T-helper 2 cell treated with Interferon-gamma antibody and Interleukin-4, amounts not matched to agents 5 μg/mL and 100 μg/mL, for 36 hours (primary cell): Measurements from ENCODE around the gene BHLHE41.

Experiments
- DNase-seq: peaks from one replicate; pipeline ENCODE4 v3.0.0; 2021; ENCODE audit warnings: low spot score
- H3K27ac Mint-ChIP-seq: one replicate; pipeline ENCODE4 v1.8.0; 2021; ENCODE audit warnings: mild to moderate bottlenecking, mixed read lengths
- H3K27me3 Mint-ChIP-seq: one replicate; pipeline ENCODE4 v1.8.0; 2021; ENCODE audit warnings: low read depth, mixed read lengths
- H3K36me3 Mint-ChIP-seq: one replicate; pipeline ENCODE4 v1.8.0; 2021; ENCODE audit warnings: low read depth, mixed read lengths
- H3K4me1 Mint-ChIP-seq: one replicate; pipeline ENCODE4 v1.8.0; 2021; ENCODE audit warnings: low read depth, mixed read lengths
- H3K4me3 Mint-ChIP-seq: one replicate; pipeline ENCODE4 v1.8.0; 2022; ENCODE audit warnings: mild to moderate bottlenecking, moderate library complexity, mixed read lengths
- H3K9me3 Mint-ChIP-seq: one replicate; pipeline ENCODE4 v1.8.0; 2021; ENCODE audit warnings: mixed read lengths

BHLHE41 gene

DNA sequence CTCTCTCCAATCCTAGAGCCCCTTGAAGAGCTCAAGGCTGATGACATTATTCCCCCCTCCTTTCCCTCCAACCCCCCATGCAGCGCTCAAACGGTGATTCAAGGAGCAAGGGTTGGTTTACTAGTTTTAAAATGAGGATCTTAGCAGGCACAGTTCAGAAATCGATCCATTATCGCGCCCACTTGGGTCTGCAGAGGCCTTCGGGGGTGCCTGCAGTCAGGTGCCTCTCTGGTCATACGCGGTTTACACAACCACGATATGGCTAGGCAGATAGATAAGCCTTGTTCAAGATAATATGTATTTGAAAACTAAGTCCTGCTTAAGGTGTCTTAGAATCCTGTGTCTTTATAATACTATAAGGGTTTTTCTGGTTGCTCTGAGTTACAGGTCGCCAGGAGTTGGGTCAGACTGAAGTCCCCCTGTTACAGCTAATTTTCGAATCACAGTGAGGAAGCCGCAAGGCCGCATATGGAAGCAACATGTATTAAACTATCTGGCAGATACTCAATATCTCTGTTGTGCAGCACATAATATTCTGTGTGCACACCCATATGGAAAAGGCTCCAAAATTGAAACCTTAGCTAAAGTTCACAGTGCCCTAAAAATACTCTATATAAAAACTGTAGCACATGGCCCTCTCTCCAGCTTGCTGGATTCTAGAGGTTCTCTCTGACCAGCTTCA lies 10.0 kb downstream of the BHLHE41 start:
- no peak for DNase-seq
- Mint-ChIP-seq H3K27me3 (peaks cover 78% of the 10 kb centered on the region), H3K27ac (no peak overlapping the region), H3K4me1 (peaks cover 5% of the 10 kb centered on the region), H3K36me3 (no peaks in the 10 kb centered on the region), H3K9me3 (no peaks in the 10 kb centered on the region), H3K4me3 (peak overlapping the region; percentile 64)

- Mint-ChIP-seq H3K36me3 (no peaks in the 10 kb centered on the region), H3K4me1 (peaks cover 5% of the 10 kb centered on the region), H3K27me3 (peaks cover 78% of the 10 kb centered on the region), H3K27ac (no peak overlapping the region), H3K9me3 (no peaks in the 10 kb centered on the region), H3K4me3 (peak overlapping the region; percentile 64)
- peak; percentile 52 for DNase-seq
These were observed 10.8 kb downstream of the BHLHE41 start for GRCh38 chr12:26113853-26114719.

DNA sequence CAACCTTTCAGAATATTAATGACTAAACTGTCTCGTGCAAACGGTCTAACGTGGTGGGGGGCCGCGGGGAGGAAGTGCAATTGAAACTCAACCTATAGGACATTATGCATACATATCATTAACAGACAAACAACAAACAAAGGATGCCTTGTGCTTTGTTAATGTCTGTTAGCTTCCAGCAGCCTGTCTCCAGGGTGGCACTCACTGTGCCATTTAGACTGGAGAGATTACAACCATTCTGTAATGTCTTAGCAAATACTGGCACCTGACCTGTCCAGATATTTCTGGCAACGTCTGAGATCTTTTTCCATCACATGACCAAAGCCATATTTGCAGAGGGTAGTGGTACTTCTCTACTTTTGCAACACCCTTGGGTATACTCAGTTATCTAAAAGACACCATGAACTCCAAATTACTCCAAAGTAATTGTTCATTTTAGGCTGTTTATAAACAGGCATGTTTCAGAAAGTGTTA lies 11.6 kb downstream of the BHLHE41 start:
- Mint-ChIP-seq H3K27me3 (peaks cover 73% of the 10 kb centered on the region), H3K4me1 (peaks cover 5% of the 10 kb centered on the region), H3K27ac (no peak overlapping the region), H3K36me3 (no peaks in the 10 kb centered on the region), H3K4me3 (peak overlapping the region; percentile 57), H3K9me3 (no peaks in the 10 kb centered on the region)
- DNase-seq: no peak

DNA sequence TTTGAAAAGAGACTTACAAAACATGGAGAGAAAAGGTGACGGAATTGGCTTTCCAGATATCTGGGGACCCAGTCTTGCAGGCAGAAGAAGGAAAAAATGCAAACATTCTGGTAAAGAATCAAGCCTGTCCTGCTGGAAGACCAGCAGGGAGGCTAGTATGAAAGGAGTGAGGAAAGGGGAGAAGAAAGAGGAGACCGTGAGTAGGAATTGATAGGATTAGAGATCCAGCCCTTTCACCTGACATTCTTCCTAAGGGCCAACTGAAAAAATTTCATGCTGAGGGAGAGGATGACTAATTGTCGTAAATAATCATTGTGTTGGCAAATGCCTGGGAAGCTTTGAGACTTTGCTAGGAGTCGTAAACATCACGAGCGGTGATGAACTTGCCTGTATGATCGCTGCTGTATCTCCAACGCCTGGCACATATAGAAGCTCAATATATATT lies 12.1 kb downstream of the BHLHE41 start:
- Mint-ChIP-seq H3K4me3 (peak overlapping the region; percentile 29), H3K27ac (no peak overlapping the region)

DNA sequence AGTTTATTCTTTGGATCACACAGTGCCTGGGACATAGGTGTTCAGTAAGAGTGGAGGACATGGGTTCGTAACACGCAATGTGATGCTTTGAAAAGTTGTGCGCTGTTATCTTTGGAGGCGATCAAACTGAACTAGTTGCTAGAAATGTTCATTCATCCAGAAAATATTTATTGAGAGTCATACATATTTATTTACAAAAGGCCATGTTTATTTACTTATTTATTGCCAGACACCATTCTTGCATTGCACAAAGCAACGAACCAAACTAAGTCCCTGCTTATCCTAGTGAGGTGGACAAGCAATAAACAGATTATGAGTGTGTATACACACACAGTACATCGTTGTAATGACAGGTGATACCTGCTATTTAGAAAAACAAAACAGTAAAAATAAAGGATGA lies 12.6 kb downstream of the BHLHE41 start:
- H3K4me3 Mint-ChIP-seq: peak overlapping the region; percentile 29
- peaks cover 72% of the 10 kb centered on the region for H3K27me3 Mint-ChIP-seq
- H3K36me3 Mint-ChIP-seq: no peaks in the 10 kb centered on the region
- H3K27ac Mint-ChIP-seq: no peak overlapping the region
- H3K9me3 Mint-ChIP-seq: no peaks in the 10 kb centered on the region
- no peak for DNase-seq
- peaks cover 5% of the 10 kb centered on the region for H3K4me1 Mint-ChIP-seq

More for the DNA sequence above, 12.1 kb downstream of the BHLHE41 start:
- Mint-ChIP-seq H3K36me3 (no peaks in the 10 kb centered on the region), H3K9me3 (no peaks in the 10 kb centered on the region), H3K27me3 (peaks cover 73% of the 10 kb centered on the region), H3K4me1 (peaks cover 5% of the 10 kb centered on the region)
- DNase-seq: no peak

DNA sequence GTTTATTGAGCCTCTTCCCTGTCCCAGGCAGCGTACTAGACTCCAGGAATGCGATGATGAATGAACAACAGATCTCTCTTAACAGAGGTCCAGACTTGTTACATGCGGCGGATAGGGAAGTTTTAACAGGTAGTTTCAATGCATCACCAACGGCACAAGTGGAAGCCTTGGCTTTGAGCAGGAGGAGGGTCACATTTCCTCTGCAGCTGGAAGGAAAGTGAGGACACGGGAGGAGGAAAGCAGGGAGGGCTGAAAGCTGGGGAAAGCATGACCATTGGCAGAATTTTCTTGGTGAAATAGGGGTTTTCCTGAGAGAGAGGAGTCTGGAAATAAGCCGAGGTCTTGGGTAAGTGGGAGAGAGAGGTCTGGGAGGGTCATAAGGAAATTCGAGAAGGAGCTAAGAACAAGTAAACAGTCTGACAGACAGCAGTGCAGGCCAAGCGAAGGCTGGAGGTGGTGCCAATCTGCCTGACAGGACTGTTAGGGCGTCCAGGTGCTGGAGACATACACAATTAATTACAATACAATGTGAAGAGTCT lies 15.4 kb downstream of the BHLHE41 start:
- DNase-seq: no peak
- no peak overlapping the region for H3K4me3 Mint-ChIP-seq
- H3K27me3 Mint-ChIP-seq: peaks cover 60% of the 10 kb centered on the region
- no peaks in the 10 kb centered on the region for H3K36me3 Mint-ChIP-seq
- peaks cover 2% of the 10 kb centered on the region for H3K4me1 Mint-ChIP-seq
- no peaks in the 10 kb centered on the region for H3K9me3 Mint-ChIP-seq
- no peak overlapping the region for H3K27ac Mint-ChIP-seq

DNA sequence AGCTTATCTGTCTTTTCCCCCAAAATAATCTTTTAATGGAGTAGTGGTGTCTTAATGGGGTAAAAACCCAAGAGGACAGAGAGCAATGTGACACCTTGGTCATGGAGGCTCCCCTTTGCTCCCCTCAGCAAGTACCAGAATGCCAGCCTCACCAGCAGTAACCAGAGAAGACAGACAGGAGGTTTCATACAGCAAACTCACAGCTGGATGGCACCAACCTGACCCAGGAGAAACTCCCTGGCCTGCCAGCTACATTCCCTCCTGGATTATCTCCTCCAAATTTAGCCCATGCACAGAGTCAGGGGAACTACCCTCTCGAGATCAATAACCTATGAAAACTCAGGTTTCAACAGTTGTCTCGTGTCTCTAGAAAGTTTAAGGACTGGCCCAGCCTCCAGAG lies 15.9 kb downstream of the BHLHE41 start:
- no peak for DNase-seq
- Mint-ChIP-seq H3K4me1 (peaks cover 2% of the 10 kb centered on the region), H3K9me3 (no peaks in the 10 kb centered on the region), H3K36me3 (no peaks in the 10 kb centered on the region), H3K27me3 (peaks cover 59% of the 10 kb centered on the region), H3K4me3 (no peak overlapping the region), H3K27ac (no peak overlapping the region)

DNA sequence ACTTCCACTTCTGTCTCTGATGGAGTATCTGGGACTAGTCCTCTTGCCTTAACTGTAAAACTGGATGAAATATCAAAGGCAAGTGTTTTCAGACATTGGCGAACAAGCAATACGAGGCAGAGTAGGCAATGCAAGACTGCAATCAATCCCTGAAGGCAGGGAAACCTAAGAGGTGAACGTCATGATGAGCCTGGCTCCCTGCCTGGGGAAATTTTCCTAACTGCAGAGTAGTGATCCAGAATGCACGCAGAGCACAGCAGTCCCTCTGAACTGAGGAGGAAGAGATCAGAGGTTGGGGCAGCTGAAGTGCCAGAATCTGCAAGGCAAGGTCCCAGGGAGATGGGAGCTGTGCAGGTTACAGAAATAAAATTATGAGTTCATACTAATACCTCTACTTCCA lies 18.5 kb downstream of the BHLHE41 start:
- H3K9me3 Mint-ChIP-seq: no peaks in the 10 kb centered on the region
- no peaks in the 10 kb centered on the region for H3K4me1 Mint-ChIP-seq
- no peak overlapping the region for H3K4me3 Mint-ChIP-seq
- peaks cover 50% of the 10 kb centered on the region for H3K27me3 Mint-ChIP-seq
- DNase-seq: no peak
- H3K27ac Mint-ChIP-seq: no peak overlapping the region
- H3K36me3 Mint-ChIP-seq: no peaks in the 10 kb centered on the region

DNA sequence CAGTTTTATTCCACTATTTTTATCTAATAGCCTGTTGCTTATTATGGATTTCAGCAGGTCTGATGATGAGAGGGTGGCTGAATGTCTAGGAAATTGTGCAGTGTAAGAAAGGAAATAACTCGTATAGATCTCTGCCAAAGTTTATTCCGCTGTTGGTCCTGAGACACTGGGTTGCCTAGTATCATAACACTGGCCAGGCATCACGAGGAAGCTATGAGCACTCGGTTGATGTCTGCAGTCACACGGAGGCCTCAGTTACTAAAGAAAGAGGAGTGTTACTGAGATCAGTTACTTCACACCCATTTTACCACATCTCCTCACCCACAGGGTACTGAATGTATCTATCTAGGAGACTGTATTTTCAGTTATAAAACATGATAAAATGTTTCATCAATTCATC lies 21.9 kb downstream of the BHLHE41 start:
- H3K4me3 Mint-ChIP-seq: no peak overlapping the region
- peaks cover 50% of the 10 kb centered on the region for H3K27me3 Mint-ChIP-seq

DNA sequence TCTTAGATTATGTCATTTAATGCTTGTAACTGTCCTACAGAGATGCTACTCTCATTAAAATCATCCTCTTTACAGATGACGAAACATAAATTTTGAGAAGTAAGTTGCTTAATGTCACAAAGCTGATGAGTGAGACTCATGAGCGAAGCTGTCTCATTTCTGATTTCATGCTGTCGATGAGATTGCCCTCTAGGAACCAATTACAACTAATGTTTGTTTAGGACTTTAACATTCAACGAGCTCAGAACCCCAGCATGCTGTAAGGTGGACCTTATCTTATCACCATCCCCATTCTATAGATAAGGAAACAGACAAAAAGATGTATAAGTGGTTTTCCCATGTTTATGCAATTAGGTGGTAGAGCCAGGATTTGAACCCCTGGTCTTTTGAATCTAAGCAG lies 23.1 kb downstream of the BHLHE41 start:
- Mint-ChIP-seq H3K27ac (no peak overlapping the region), H3K9me3 (no peaks in the 10 kb centered on the region), H3K36me3 (no peaks in the 10 kb centered on the region), H3K4me1 (no peaks in the 10 kb centered on the region), H3K4me3 (no peak overlapping the region), H3K27me3 (peaks cover 43% of the 10 kb centered on the region)
- DNase-seq: no peak

More for the DNA sequence above, 21.9 kb downstream of the BHLHE41 start:
- Mint-ChIP-seq H3K36me3 (no peaks in the 10 kb centered on the region), H3K9me3 (no peaks in the 10 kb centered on the region), H3K27ac (no peak overlapping the region), H3K4me1 (no peaks in the 10 kb centered on the region)
- no peak for DNase-seq

DNA sequence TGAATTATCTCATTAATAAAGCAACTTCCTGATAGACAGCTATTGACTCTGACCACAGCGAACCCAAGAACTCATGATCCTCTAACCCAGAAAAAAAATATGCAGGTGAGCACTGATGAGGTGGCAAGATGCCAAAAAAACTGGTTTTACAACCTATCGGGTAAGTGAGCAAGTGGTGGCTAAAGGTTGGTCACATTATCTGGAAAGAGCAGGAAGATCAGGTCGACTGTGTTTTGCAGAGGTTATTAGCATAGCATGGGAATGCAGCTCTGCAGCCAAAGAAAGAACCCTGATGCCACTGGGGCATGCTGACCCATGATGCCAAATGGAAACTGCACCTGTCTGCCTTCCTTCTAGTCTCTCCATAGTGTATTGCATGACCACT lies 23.5 kb downstream of the BHLHE41 start:
- Mint-ChIP-seq H3K36me3 (no peaks in the 10 kb centered on the region), H3K27ac (no peak overlapping the region), H3K4me1 (no peaks in the 10 kb centered on the region), H3K27me3 (peaks cover 42% of the 10 kb centered on the region), H3K9me3 (no peaks in the 10 kb centered on the region), H3K4me3 (no peak overlapping the region)
- DNase-seq: no peak

DNA sequence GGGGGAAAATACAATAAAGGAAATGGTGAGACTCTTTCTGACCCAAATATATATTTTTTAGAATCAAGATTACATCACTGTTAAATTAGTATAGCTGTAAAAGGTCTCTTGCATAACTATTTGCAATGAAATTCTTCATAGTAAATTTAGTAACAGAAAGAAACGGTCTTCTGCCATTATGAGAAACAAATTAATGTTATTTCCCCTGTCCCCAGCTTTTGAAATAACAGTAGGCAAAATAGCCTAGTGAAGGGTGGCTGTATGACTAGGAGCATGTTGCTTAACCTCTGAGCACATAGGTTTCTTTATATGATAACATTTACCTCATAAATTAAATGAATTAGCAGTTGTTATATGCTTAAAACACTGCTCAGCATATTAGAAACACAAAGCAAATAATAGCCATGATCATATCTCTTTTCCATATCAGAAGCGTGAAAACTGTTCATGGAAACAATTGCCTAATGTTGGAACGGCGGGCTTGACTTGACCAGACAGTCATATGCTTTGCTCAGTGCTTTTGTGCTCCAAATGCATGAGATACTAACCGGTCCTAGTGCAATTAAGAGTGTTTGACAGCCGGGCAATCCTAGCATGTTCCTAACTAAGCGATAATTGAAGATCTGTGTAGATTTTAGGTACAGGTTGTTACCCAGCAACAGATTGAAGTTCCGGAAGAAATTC lies 24.0 kb downstream of the BHLHE41 start:
- Mint-ChIP-seq H3K9me3 (no peaks in the 10 kb centered on the region), H3K27me3 (peaks cover 40% of the 10 kb centered on the region), H3K4me3 (no peak overlapping the region), H3K27ac (no peak overlapping the region), H3K4me1 (no peaks in the 10 kb centered on the region), H3K36me3 (no peaks in the 10 kb centered on the region)
- no peak for DNase-seq

GRCh38 chr12:26097046-26097878 lies 27.6 kb downstream of the BHLHE41 start:
- no peaks in the 10 kb centered on the region for H3K9me3 Mint-ChIP-seq
- H3K4me1 Mint-ChIP-seq: no peaks in the 10 kb centered on the region
- H3K27me3 Mint-ChIP-seq: peaks cover 28% of the 10 kb centered on the region
- no peak overlapping the region for H3K4me3 Mint-ChIP-seq
- no peak overlapping the region for H3K27ac Mint-ChIP-seq
- no peaks in the 10 kb centered on the region for H3K36me3 Mint-ChIP-seq
- peak; percentile 16 for DNase-seq
